ENCODE results near the gene LRRC74A.

DNA sequence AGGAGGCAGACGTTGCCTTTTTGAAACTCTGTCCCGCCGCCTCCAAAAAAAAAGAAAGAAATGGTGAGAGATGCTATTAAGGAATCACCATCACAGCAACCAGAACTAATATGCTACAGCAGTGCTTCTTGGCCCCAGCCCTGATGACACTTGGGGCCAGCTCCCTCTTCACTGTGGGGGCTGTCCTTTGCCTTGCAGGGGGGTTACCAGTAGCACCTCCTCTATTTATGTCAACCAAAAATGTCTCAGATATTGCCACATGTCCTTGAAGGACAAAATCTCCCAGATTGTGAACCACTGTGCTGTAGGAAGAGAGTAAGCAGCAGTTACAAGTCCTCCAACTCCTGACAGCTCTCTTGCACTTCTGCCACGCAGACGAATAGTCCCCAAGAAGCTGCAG, 76.4 kb downstream of the LRRC74A start:
- TF ChIP-seq, protein P1, sequence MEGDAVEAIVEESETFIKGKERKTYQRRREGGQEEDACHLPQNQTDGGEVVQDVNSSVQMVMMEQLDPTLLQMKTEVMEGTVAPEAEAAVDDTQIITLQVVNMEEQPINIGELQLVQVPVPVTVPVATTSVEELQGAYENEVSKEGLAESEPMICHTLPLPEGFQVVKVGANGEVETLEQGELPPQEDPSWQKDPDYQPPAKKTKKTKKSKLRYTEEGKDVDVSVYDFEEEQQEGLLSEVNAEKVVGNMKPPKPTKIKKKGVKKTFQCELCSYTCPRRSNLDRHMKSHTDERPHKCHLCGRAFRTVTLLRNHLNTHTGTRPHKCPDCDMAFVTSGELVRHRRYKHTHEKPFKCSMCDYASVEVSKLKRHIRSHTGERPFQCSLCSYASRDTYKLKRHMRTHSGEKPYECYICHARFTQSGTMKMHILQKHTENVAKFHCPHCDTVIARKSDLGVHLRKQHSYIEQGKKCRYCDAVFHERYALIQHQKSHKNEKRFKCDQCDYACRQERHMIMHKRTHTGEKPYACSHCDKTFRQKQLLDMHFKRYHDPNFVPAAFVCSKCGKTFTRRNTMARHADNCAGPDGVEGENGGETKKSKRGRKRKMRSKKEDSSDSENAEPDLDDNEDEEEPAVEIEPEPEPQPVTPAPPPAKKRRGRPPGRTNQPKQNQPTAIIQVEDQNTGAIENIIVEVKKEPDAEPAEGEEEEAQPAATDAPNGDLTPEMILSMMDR (IDR thresholded peaks at IDR 0.05 in 8 of 11, conservative IDR thresholded peaks at IDR 0.05 in 3 of 11): no peak
- no peak for TF ChIP-seq POLR2AphosphoS5 (IDR thresholded peaks at IDR 0.05)
- no peak for TF ChIP-seq POLR2A (IDR thresholded peaks at IDR 0.05)

All from spleen (tissue), 7 donors.